IMR-90 (cell line): Measurements from ENCODE around the gene KPNA1. TPM values are rescaled to one million over a fixed set of nuclear protein-coding genes. Genes with fewer than 3 reads are reported as not detected.

Source experiments
- CEBPB ChIP-seq: IDR thresholded peaks from 2 replicates; pipeline ENCODE4 v1.6.1; 2012; ENCODE audit warnings: low read depth, low read length, improper control_type of control experiment
- CHD1 ChIP-seq: IDR thresholded peaks from 2 replicates; pipeline ENCODE4 v1.6.1; 2012; ENCODE audit warnings: low read depth, low read length, improper control_type of control experiment
- MAFK ChIP-seq: IDR thresholded peaks from 2 replicates; pipeline ENCODE4 v1.6.1; 2012; ENCODE audit warnings: low read depth, low read length, improper control_type of control experiment
- MXI1 ChIP-seq: IDR thresholded peaks from 2 replicates; pipeline ENCODE4 v1.6.1; 2012; ENCODE audit warnings: low read depth, mild to moderate bottlenecking, low read length, moderate library complexity, borderline replicate concordance
- POLR2A ChIP-seq: IDR thresholded peaks from 2 replicates; pipeline ENCODE4 v1.6.1; 2012; ENCODE audit warnings: mild to moderate bottlenecking, low read depth, low read length
- USF2 ChIP-seq: fragments of 150-350 bp; IDR thresholded peaks from 2 replicates; pipeline ENCODE4 v1.6.1; 2017; ENCODE audit warnings: mild to moderate bottlenecking, antibody characterized with exemption, low read length, low read depth
- polyA plus RNA-seq, 3 experiments: library from polyadenylated mRNA; depleted of rRNA; stranded (reverse); fragments of >200 nt; gene quantifications; 2 replicates each; pipeline ENCODE4 v1.2.3, GENCODE V29; 2012; ENCODE audit warnings: low replicate concordance in 1 of 3
- total RNA-seq: library from RNA; depleted of rRNA; stranded (reverse); fragments of >200 nt; gene quantifications from 2 replicates; pipeline ENCODE4 v1.2.3, GENCODE V29; 2012

The KPNA1 gene
- total and polyA plus RNA-seq, 2 of the 4 experiments (the other 2 are of a cell fraction): 30.6 to 112 TPM

- TF ChIP-seq POLR2A (no peak), MAFK (no peak), CHD1 (no peak), MXI1 (no peak), USF2 (no peak), CEBPB (no peak)
Measured at GRCh38 chr3:122562923-122563716, 48.4 kb upstream of the KPNA1 start (continued).
